HUES64 (cell line): Measurements from ENCODE around the gene MLLT3.

Source experiments
- H3K27ac ChIP-seq: 2 replicates; pipeline ENCODE4 v1.7.0; 2013; ENCODE audit warnings: low read depth, low read length, inconsistent platforms
- H3K27me3 ChIP-seq: 2 replicates; pipeline ENCODE4 v1.6.1; 2013; ENCODE audit warnings: mild to moderate bottlenecking, low read length; ENCODE audit not compliant: insufficient read depth
- H3K36me3 ChIP-seq: 2 replicates; pipeline ENCODE4 v1.6.1; 2013; ENCODE audit warnings: mild to moderate bottlenecking, low read length; ENCODE audit not compliant: insufficient read depth
- H3K4me1 ChIP-seq: 2 replicates; pipeline ENCODE4 v1.6.1; 2013; ENCODE audit warnings: mild to moderate bottlenecking, low read length, moderate library complexity; ENCODE audit not compliant: insufficient read depth
- H3K4me3 ChIP-seq: 2 replicates; pipeline ENCODE4 v1.5.1; 2013; ENCODE audit warnings: mild to moderate bottlenecking, low read length, moderate library complexity
- H3K9ac ChIP-seq: 2 replicates; pipeline ENCODE4 v1.6.1; 2013; ENCODE audit warnings: mild to moderate bottlenecking, low read depth, low read length
- H3K9me3 ChIP-seq: 2 replicates; pipeline ENCODE4 v1.6.1; 2013; ENCODE audit warnings: low read depth, low read length; ENCODE audit not compliant: insufficient read depth
- WGBS: fragments of 150-250, 120-280 bp; methylation state at CpG from one replicate; pipeline ENCODE4 v1.1.7; 2013; ENCODE audit warnings: missing lambda C conversion rate; 5-methylcytosine and 5-hydroxymethylcytosine counted together

MLLT3 gene

DNA sequence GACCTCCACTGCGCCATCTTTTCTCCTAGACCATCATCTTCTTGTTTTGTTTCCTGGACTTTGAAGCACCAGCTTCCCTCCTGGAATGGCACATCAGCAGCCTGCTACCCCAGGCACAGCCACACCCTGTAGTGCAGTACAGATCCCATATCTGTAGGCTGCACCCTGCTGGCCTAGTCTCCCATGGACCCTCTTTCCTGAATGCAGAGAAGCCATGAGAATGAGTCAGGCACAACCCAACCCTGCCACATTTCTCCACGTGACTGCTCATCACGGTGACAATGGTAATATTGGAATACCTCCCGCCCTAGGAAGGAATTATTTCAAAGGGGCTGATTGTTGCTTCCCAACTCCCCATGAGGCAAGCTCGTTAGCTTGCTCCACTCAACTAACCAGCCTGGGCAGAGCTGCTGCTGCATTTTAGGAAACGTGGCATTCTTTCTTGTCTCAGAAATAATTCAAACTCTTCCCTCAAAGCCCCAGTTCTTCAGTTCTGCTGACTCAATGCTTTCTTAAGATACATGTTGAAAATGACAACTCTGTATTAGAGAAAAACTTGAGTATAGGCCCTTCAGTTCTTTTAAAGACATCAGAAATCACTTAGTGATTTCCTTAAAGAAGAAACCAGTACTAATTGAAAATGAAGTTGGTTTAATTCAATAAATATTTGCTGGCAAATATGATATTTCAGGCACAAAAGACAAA lies 328.1 kb downstream of the MLLT3 start:
- H3K27me3 ChIP-seq = no peaks in the 10 kb centered on the region
- no peaks in the 10 kb centered on the region for H3K36me3 ChIP-seq
- no peak overlapping the region for H3K9ac ChIP-seq
- no peak overlapping the region for H3K27ac ChIP-seq
- H3K9me3 ChIP-seq = no peaks in the 10 kb centered on the region
- 83% methylated on average over 6 of the region's 6 CpGs for WGBS
- no peak overlapping the region for H3K4me3 ChIP-seq
- no peaks in the 10 kb centered on the region for H3K4me1 ChIP-seq

DNA sequence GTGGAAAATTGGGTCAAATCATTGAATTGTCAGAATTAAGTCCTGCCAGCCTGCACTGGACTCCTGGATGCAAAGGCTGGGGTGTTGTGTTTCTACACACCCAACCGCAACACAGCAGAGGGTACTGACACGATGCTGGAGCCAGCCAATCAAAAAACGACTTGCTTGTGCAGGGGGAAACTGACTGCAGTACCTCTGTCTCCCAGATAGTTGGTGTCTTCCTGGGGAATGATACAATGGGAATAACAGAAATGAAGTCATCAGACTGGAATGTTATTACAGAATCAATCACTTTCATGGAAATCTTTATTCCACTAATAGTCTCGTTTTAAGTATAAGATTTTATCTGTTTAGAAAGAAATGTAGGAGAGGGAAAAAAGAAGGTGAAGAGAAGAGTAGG lies 330.3 kb downstream of the MLLT3 start:
- Histone ChIP-seq H3K27me3 (no peaks in the 10 kb centered on the region), H3K27ac (no peak overlapping the region), H3K9me3 (no peaks in the 10 kb centered on the region), H3K36me3 (no peaks in the 10 kb centered on the region), H3K4me3 (no peak overlapping the region), H3K4me1 (no peaks in the 10 kb centered on the region), H3K9ac (no peak overlapping the region)
- WGBS = 83% methylated on average over 3 of the region's 4 CpGs
